Natural killer cell (primary cell): Measurements from ENCODE around the gene RBM19. TPM values are rescaled to one million over a fixed set of nuclear protein-coding genes. Genes with fewer than 3 reads are reported as not detected.

ENCODE experiments used
- ATAC-seq, 3 donors: fragments of 150-1000 bp in 2 of 3; fragments of 200-7000 bp in 1 of 3; cut with Tn5 transposase; 1 replicate in 1 of 3; 2 replicates in 2 of 3; pipeline ENCODE4 v1.10.0; 2021; ENCODE audit warnings: mild to moderate bottlenecking in 2 of 3, moderate library complexity in 2 of 3
- DNase-seq, 2 donors: peaks; one replicate each; pipeline versions ENCODE4 v3.0.0 to v3.0.0-alpha.2; 2013 to 2021; ENCODE audit warnings: mixed read lengths in 1 of 2
- H3K27ac ChIP-seq: one replicate; pipeline ENCODE4 v1.5.1; 2013; ENCODE audit warnings: mild to moderate bottlenecking, low read length
- H3K27me3 ChIP-seq: one replicate; pipeline ENCODE4 v1.6.1; 2013; ENCODE audit warnings: low read length; ENCODE audit not compliant: control insufficient read depth, insufficient read depth
- H3K36me3 ChIP-seq: one replicate; pipeline ENCODE4 v1.6.1; 2013; ENCODE audit warnings: low read length; ENCODE audit not compliant: control insufficient read depth, insufficient read depth
- H3K4me1 ChIP-seq: one replicate; pipeline ENCODE4 v1.6.1; 2013; ENCODE audit warnings: low read length; ENCODE audit not compliant: control insufficient read depth, insufficient read depth
- H3K4me3 ChIP-seq: one replicate; pipeline ENCODE4 v1.5.1; 2013; ENCODE audit warnings: low read length
- H3K9me3 ChIP-seq: one replicate; pipeline ENCODE4 v1.6.1; 2013; ENCODE audit warnings: low read length; ENCODE audit not compliant: control insufficient read depth, insufficient read depth
- H3K27ac Mint-ChIP-seq, 2 donors: one replicate each; pipeline ENCODE4 v1.8.0; 2022; ENCODE audit warnings: mild to moderate bottlenecking in 2 of 2, mixed read lengths in 2 of 2, moderate library complexity in 1 of 2
- H3K27me3 Mint-ChIP-seq, 2 donors: one replicate each; pipeline ENCODE4 v1.8.0; 2022; ENCODE audit warnings: low read depth in 2 of 2, mixed read lengths in 2 of 2
- H3K36me3 Mint-ChIP-seq: one replicate; pipeline ENCODE4 v1.8.0; 2022; ENCODE audit warnings: mixed read lengths
- H3K4me1 Mint-ChIP-seq, 2 donors: one replicate each; pipeline ENCODE4 v1.8.0; 2022; ENCODE audit warnings: mixed read lengths in 2 of 2
- H3K4me3 Mint-ChIP-seq: one replicate; pipeline ENCODE4 v1.8.0; 2022; ENCODE audit warnings: mild to moderate bottlenecking, moderate library complexity, mixed read lengths
- H3K9me3 Mint-ChIP-seq, 2 donors: one replicate each; pipeline ENCODE4 v1.8.0; 2022; ENCODE audit warnings: mixed read lengths in 2 of 2
- CTCF ChIP-seq: fragments of 200-600 bp; IDR thresholded peaks from one replicate; pipeline ENCODE4 v1.8.0; 2022; ENCODE audit warnings: antibody characterized with exemption
- WGBS: methylation state at CpG from one replicate; pipeline ENCODE4 v1.1.7; 2013; ENCODE audit warnings: missing lambda C conversion rate; ENCODE audit not compliant: insufficient coverage; 5-methylcytosine and 5-hydroxymethylcytosine counted together
- intact Hi-C: fragments of 100-400 bp; cut with micrococcal nuclease; formaldehyde crosslinking; loops from one replicate; pipeline ENCODE4 v1.14.2; 2022
- total RNA-seq, 4 donors: library from RNA; stranded (reverse); fragments of 120-200 nt in 1 of 4; gene quantifications; one replicate each; pipeline versions ENCODE4 v1.2.3 to v1.2.4, GENCODE V29; 2013 to 2022

The RBM19 gene
- total RNA-seq, 3 donors from 2014 or later (not counting 1 experiment from before 2014, with no cell fraction given) = 49.9 to 70.6 (median 60.9) TPM

DNA sequence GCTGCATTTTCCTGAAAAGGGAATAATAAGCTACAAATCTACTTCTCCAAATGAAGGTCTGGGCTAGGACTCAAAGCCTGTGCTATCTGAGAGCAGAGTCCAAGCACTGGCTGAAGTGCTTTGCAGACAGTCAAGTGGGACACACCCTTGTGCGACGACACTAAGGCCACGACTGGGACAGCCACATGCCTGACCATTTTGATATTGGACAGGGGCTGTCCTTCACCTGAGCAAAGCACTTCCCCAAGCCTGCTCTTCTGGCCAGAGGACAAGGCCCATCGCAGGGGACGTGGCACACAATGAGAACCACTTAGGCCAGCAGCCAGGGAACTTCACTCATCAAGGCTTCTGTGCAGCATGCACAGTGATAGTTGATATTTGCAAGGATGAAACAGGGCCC lies 71.4 kb downstream of the RBM19 start:
- H3K4me1 Mint-ChIP-seq = no peaks in the 10 kb centered on the region
- TF ChIP-seq CTCF = no peak
- H3K4me3 Mint-ChIP-seq = no peak overlapping the region
- Histone ChIP-seq H3K4me3 (no peak overlapping the region), H3K9me3 (no peaks in the 10 kb centered on the region), H3K27ac (no peak overlapping the region), H3K4me1 (no peaks in the 10 kb centered on the region), H3K27me3 (no peaks in the 10 kb centered on the region), H3K36me3 (peaks cover 2% of the 10 kb centered on the region)
- no peaks in the 10 kb centered on the region for H3K9me3 Mint-ChIP-seq
- ATAC-seq (no peak), DNase-seq (no peak)
- no peak overlapping the region for H3K27ac Mint-ChIP-seq
- no peaks in the 10 kb centered on the region for H3K36me3 Mint-ChIP-seq
- 96% methylated on average over 5 of the region's 5 CpGs for WGBS
- no peaks in the 10 kb centered on the region for H3K27me3 Mint-ChIP-seq
- intact Hi-C loops = no loop called here

GRCh38 chr12:113893221-113893620 lies 72.9 kb downstream of the RBM19 start:
- peaks cover 0 to 4% of the 10 kb centered on the region in 2 donors for H3K4me1 Mint-ChIP-seq
- no peaks in the 10 kb centered on the region for H3K9me3 Mint-ChIP-seq
- H3K27ac ChIP-seq = no peak overlapping the region
- intact Hi-C loops = no loop called here
- H3K9me3 ChIP-seq = no peaks in the 10 kb centered on the region
- WGBS = 96% methylated on average over 8 of the region's 8 CpGs
- ATAC-seq (no peak), DNase-seq (no peak)
- H3K4me3 Mint-ChIP-seq = no peak overlapping the region
- TF ChIP-seq CTCF = no peak
- H3K27me3 ChIP-seq = no peaks in the 10 kb centered on the region
- no peaks in the 10 kb centered on the region for H3K36me3 Mint-ChIP-seq
- no peak overlapping the region for H3K4me3 ChIP-seq
- H3K27me3 Mint-ChIP-seq = no peaks in the 10 kb centered on the region
- H3K36me3 ChIP-seq = peaks cover 2% of the 10 kb centered on the region
- no peak overlapping the region for H3K27ac Mint-ChIP-seq
- no peaks in the 10 kb centered on the region for H3K4me1 ChIP-seq

- no peaks in the 10 kb centered on the region for H3K9me3 Mint-ChIP-seq
- Histone ChIP-seq H3K27me3 (no peaks in the 10 kb centered on the region), H3K4me1 (no peaks in the 10 kb centered on the region), H3K9me3 (no peaks in the 10 kb centered on the region), H3K36me3 (peaks cover 2% of the 10 kb centered on the region), H3K4me3 (no peak overlapping the region), H3K27ac (no peak overlapping the region)
- intact Hi-C loops = no loop called here
- TF ChIP-seq CTCF = no peak
- no peak overlapping the region for H3K4me3 Mint-ChIP-seq
- H3K27ac Mint-ChIP-seq = no peak overlapping the region
- DNase-seq (no peak), ATAC-seq (no peak)
- WGBS = 97% methylated on average over 6 of the region's 6 CpGs
- no peaks in the 10 kb centered on the region for H3K27me3 Mint-ChIP-seq
- no peaks in the 10 kb centered on the region for H3K36me3 Mint-ChIP-seq
- peaks cover 0 to 4% of the 10 kb centered on the region in 2 donors for H3K4me1 Mint-ChIP-seq
Observed at GRCh38 chr12:113892556-113892955, 73.6 kb downstream of the RBM19 start.

GRCh38 chr12:113891739-113892520 lies 74.2 kb downstream of the RBM19 start:
- H3K4me3 Mint-ChIP-seq = no peak overlapping the region
- DNase-seq (no peak), ATAC-seq (no peak)
- no peaks in the 10 kb centered on the region for H3K36me3 Mint-ChIP-seq
- intact Hi-C loops = no loop called here
- H3K27ac Mint-ChIP-seq = no peak overlapping the region
- Histone ChIP-seq H3K4me3 (no peak overlapping the region), H3K4me1 (no peaks in the 10 kb centered on the region), H3K9me3 (no peaks in the 10 kb centered on the region), H3K27me3 (no peaks in the 10 kb centered on the region), H3K27ac (no peak overlapping the region), H3K36me3 (peaks cover 2% of the 10 kb centered on the region)
- no peaks in the 10 kb centered on the region for H3K9me3 Mint-ChIP-seq
- H3K27me3 Mint-ChIP-seq = no peaks in the 10 kb centered on the region
- H3K4me1 Mint-ChIP-seq = peaks cover 0 to 4% of the 10 kb centered on the region in 2 donors
- TF ChIP-seq CTCF = no peak
- WGBS = 95% methylated on average over 15 of the region's 15 CpGs
